ENCODE measurements around the gene SVEP1.

SVEP1 gene

DNA sequence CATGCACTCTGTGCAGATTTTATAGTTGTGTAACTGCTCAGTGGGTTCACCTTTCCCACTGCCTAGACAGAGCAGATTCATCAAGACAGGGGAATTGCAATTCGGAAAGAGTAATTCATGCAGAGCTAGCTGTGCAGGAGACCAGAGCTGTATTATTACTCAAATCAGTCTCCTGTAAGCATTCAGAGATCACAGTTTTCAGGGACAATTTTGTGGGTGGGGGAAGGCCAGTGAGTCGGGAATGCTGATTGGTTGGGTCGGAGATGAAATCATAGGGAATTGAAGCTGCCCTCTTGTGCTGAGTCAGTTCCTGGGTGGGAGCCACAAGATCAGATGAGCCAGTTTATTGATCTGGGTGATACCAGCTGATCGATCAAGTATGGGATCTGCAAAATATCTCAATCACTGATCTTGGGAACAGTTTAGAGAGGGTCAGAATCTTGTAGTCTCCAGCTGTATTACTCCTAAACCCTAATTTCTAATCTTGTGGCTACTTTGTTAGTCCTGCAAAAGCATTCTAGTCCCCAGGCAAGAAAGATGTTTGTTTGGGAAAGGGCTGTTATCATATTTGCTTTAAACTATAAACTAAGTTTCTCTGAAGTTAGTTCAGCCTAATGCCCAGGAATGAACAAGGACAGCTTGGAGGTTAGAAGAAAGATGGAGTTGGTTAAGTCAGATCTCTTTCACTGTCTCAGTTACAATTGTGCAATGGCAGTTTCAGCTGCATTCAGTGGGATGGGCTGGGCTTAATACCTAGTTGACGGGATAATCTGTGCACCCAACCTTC, 12.7 kb upstream of the SVEP1 start:
- Mint-ChIP-seq H3K9me3 (no peaks in the 10 kb centered on the region), H3K4me3 (no peak overlapping the region), H3K4me1 (ENCODE audit: low read depth) (no peaks in the 10 kb centered on the region), H3K36me3 (ENCODE audit: low read depth) (no peaks in the 10 kb centered on the region), H3K27ac (no peak overlapping the region), H3K27me3 (ENCODE audit: low read depth) (no peaks in the 10 kb centered on the region)
- DNase-seq (ENCODE audit: low spot score) = no peak

GRCh38 chr9:110591526-110591925, 12.0 kb upstream of the SVEP1 start:
- H3K9me3 Mint-ChIP-seq = no peaks in the 10 kb centered on the region
- no peaks in the 10 kb centered on the region for H3K27me3 Mint-ChIP-seq (ENCODE audit: low read depth)
- H3K36me3 Mint-ChIP-seq (ENCODE audit: low read depth) = no peaks in the 10 kb centered on the region
- H3K4me1 Mint-ChIP-seq (ENCODE audit: low read depth) = no peaks in the 10 kb centered on the region
- no peak overlapping the region for H3K4me3 Mint-ChIP-seq
- H3K27ac Mint-ChIP-seq = no peak overlapping the region
- no peak for DNase-seq (ENCODE audit: low spot score)

- H3K36me3 Mint-ChIP-seq (ENCODE audit: low read depth) = no peaks in the 10 kb centered on the region
- H3K4me3 Mint-ChIP-seq = no peak overlapping the region
- no peaks in the 10 kb centered on the region for H3K4me1 Mint-ChIP-seq (ENCODE audit: low read depth)
- H3K27ac Mint-ChIP-seq = no peak overlapping the region
- DNase-seq (ENCODE audit: low spot score) = no peak
- no peaks in the 10 kb centered on the region for H3K9me3 Mint-ChIP-seq
- no peaks in the 10 kb centered on the region for H3K27me3 Mint-ChIP-seq (ENCODE audit: low read depth)
Measured at GRCh38 chr9:110590816-110591215, 11.3 kb upstream of the SVEP1 start.

DNA sequence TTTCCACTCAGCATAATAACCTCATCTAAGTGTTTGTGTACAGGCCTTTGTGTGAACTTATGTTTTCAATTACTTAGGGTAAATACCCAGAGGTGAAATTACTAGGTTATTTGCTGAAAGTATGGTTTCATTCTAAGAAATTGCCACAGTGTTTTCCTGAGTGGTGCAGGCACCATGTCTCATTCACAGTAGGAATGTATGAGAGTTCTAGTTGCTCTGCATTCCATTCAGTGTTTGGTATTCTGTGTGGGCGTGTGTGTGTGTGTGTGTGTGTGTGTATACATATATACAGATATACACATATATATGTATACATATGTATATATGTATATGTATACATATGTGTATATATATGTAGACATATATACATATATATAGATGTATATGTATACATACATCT, 8.8 kb upstream of the SVEP1 start:
- DNase-seq (ENCODE audit: low spot score) = no peak
- no peaks in the 10 kb centered on the region for H3K36me3 Mint-ChIP-seq (ENCODE audit: low read depth)
- no peak overlapping the region for H3K4me3 Mint-ChIP-seq
- no peak overlapping the region for H3K27ac Mint-ChIP-seq
- H3K27me3 Mint-ChIP-seq (ENCODE audit: low read depth) = no peaks in the 10 kb centered on the region
- no peaks in the 10 kb centered on the region for H3K9me3 Mint-ChIP-seq
- H3K4me1 Mint-ChIP-seq (ENCODE audit: low read depth) = no peaks in the 10 kb centered on the region

DNA sequence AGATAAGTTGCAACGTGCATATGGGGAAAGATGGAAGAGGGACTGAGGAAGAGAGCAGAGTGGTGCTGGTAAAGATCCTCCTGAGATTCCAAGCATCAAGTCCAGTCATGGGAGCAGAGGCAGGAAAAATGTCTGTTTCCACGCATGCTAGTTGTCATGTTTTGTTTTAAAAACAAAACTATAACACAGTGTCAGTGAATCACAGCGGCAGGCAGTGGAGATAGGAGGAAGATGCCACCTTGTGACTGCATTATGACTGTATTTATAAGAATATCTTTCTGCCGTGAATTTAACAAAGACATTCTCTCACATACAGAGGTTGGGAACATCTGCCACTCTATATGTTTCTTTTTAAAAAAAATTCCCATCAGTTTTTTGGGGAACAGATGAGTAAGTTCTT, 3.7 kb upstream of the SVEP1 start:
- Mint-ChIP-seq H3K36me3 (ENCODE audit: low read depth) (no peaks in the 10 kb centered on the region), H3K27ac (no peak overlapping the region), H3K4me1 (ENCODE audit: low read depth) (peaks cover 2% of the 10 kb centered on the region), H3K9me3 (no peaks in the 10 kb centered on the region), H3K27me3 (ENCODE audit: low read depth) (peaks cover 26% of the 10 kb centered on the region), H3K4me3 (no peak overlapping the region)
- no peak for DNase-seq (ENCODE audit: low spot score)

DNA sequence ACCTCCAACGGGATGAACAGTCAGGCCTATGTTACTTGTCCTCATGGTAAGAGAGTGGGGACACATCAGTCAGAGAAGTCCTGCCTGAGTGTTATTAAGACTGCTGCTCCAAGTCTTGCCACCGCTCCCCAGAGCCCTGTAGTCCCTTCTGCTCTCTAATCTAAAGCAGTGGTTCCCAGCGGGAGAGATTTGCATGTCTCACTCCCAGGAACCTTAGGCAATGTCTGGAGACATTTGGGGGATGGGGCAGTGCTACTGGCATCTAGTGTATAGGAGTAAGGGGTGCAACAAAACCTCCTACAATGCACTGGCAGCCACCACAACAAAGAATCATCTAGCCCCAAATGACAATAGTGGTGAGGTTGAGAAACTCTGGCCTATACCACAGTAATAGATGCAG, 2.6 kb upstream of the SVEP1 start:
- Mint-ChIP-seq H3K27me3 (ENCODE audit: low read depth) (peaks cover 37% of the 10 kb centered on the region), H3K9me3 (no peaks in the 10 kb centered on the region), H3K36me3 (ENCODE audit: low read depth) (no peaks in the 10 kb centered on the region), H3K27ac (no peak overlapping the region), H3K4me3 (no peak overlapping the region), H3K4me1 (ENCODE audit: low read depth) (peaks cover 2% of the 10 kb centered on the region)
- no peak for DNase-seq (ENCODE audit: low spot score)

GRCh38 chr9:110580850-110581249, 1.3 kb upstream of the SVEP1 start:
- Mint-ChIP-seq H3K27me3 (ENCODE audit: low read depth) (peaks cover 38% of the 10 kb centered on the region), H3K36me3 (ENCODE audit: low read depth) (no peaks in the 10 kb centered on the region), H3K4me1 (ENCODE audit: low read depth) (peaks cover 2% of the 10 kb centered on the region), H3K9me3 (no peaks in the 10 kb centered on the region), H3K4me3 (no peak overlapping the region), H3K27ac (no peak overlapping the region)
- no peak for DNase-seq (ENCODE audit: low spot score)

DNA sequence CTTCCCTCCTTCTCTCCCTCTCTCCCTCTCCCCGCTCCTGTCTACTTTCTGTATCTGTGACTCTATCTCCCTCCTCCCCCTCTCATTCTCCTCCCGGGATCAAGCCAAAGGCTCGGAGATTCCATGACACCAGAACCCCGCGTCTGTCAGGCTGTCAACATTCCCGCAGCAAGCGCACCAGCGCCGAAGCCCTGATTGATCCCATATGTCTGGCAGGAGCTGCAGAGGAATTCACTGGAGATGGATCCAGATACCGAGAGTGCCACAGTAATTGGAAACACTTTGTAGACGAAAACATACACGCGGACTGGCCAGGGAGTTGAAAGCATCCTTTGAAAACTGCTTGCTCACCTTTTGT, 300 bp upstream of the SVEP1 start:
- H3K36me3 Mint-ChIP-seq (ENCODE audit: low read depth) = no peaks in the 10 kb centered on the region
- no peak overlapping the region for H3K4me3 Mint-ChIP-seq
- peaks cover 2% of the 10 kb centered on the region for H3K4me1 Mint-ChIP-seq (ENCODE audit: low read depth)
- H3K27ac Mint-ChIP-seq = no peak overlapping the region
- H3K9me3 Mint-ChIP-seq = no peaks in the 10 kb centered on the region
- DNase-seq (ENCODE audit: low spot score) = no peak
- H3K27me3 Mint-ChIP-seq (ENCODE audit: low read depth) = peaks cover 38% of the 10 kb centered on the region

DNA sequence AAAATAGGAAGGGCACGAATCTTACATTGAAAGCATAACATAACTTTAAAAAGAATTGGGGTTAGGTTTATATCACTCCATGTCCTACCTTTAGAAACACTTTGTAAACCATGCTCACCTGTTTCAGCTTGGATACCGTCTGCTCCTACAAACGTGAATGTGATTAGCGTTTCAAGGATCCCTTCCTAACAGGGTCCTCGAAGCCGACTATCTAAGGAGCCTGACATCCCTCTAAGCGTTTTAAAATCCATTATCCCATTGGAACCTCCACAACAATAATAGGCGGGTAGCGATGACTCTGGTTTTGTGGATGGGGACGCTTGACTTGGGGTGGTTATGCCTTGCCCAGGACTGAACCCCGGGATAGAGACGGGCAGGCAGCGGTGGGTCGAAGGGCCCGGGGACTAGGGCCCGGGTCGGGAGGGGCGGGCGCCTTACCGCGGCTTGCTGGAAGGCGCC, 937 bp downstream of the SVEP1 start:
- peaks cover 2% of the 10 kb centered on the region for H3K4me1 Mint-ChIP-seq (ENCODE audit: low read depth)
- H3K27me3 Mint-ChIP-seq (ENCODE audit: low read depth) = peaks cover 38% of the 10 kb centered on the region
- H3K36me3 Mint-ChIP-seq (ENCODE audit: low read depth) = no peaks in the 10 kb centered on the region
- H3K9me3 Mint-ChIP-seq = no peaks in the 10 kb centered on the region
- H3K27ac Mint-ChIP-seq = no peak overlapping the region
- no peak for DNase-seq (ENCODE audit: low spot score)
- no peak overlapping the region for H3K4me3 Mint-ChIP-seq

DNA sequence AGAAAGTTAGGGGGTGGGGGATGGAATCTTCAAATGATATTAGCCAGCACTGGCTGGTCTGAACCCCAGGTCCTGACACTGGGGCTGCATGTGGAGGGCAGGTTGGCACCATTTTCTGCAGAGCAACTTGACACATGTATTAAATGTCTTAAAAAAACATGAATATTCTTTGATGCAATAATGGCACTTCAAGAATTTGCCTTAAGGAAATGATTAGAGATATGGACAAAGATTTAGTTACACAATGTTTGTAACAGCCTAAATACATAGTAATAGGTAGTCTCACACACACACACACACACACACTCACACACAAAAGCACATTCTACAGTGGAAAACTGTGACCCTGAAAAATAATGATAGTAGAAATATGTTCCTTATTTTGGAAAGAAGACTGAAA, 3.6 kb downstream of the SVEP1 start:
- Mint-ChIP-seq H3K27me3 (ENCODE audit: low read depth) (peaks cover 34% of the 10 kb centered on the region), H3K27ac (no peak overlapping the region), H3K4me1 (ENCODE audit: low read depth) (peaks cover 2% of the 10 kb centered on the region), H3K4me3 (no peak overlapping the region), H3K36me3 (ENCODE audit: low read depth) (no peaks in the 10 kb centered on the region), H3K9me3 (no peaks in the 10 kb centered on the region)
- no peak for DNase-seq (ENCODE audit: low spot score)

DNA sequence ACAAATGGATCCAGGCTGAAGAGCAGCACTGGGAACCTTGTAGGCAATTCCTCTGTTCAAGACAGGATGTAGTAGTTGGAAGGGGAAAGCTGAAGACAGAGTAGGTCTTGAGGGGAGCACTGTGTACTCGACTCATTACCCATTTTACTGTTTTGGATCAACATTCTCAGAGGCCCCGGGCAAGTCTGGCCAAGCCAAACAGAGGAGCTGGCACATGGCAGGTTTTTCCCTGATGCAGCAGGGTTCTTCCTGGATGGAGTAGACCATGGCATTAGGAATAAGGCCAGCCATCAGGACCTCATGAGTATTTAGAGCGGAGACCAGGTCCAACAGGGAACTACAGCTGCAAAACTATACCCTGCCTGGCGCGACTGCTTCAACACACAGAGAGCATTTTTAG, 4.4 kb downstream of the SVEP1 start:
- no peak overlapping the region for H3K27ac Mint-ChIP-seq
- no peak for DNase-seq (ENCODE audit: low spot score)
- no peaks in the 10 kb centered on the region for H3K9me3 Mint-ChIP-seq
- no peak overlapping the region for H3K4me3 Mint-ChIP-seq
- H3K4me1 Mint-ChIP-seq (ENCODE audit: low read depth) = peaks cover 2% of the 10 kb centered on the region
- no peaks in the 10 kb centered on the region for H3K36me3 Mint-ChIP-seq (ENCODE audit: low read depth)
- H3K27me3 Mint-ChIP-seq (ENCODE audit: low read depth) = peaks cover 27% of the 10 kb centered on the region

- H3K27me3 Mint-ChIP-seq (ENCODE audit: low read depth) = peaks cover 13% of the 10 kb centered on the region
- no peaks in the 10 kb centered on the region for H3K9me3 Mint-ChIP-seq
- no peak for DNase-seq (ENCODE audit: low spot score)
- no peaks in the 10 kb centered on the region for H3K36me3 Mint-ChIP-seq (ENCODE audit: low read depth)
- H3K4me3 Mint-ChIP-seq = no peak overlapping the region
- no peaks in the 10 kb centered on the region for H3K4me1 Mint-ChIP-seq (ENCODE audit: low read depth)
- no peak overlapping the region for H3K27ac Mint-ChIP-seq
Measured at GRCh38 chr9:110573305-110573704, 6.2 kb downstream of the SVEP1 start.

GRCh38 chr9:110571801-110572483, 7.6 kb downstream of the SVEP1 start:
- Mint-ChIP-seq H3K4me3 (no peak overlapping the region), H3K27me3 (ENCODE audit: low read depth) (no peaks in the 10 kb centered on the region), H3K9me3 (no peaks in the 10 kb centered on the region), H3K27ac (no peak overlapping the region), H3K36me3 (ENCODE audit: low read depth) (no peaks in the 10 kb centered on the region), H3K4me1 (ENCODE audit: low read depth) (no peaks in the 10 kb centered on the region)
- DNase-seq (ENCODE audit: low spot score) = no peak

DNA sequence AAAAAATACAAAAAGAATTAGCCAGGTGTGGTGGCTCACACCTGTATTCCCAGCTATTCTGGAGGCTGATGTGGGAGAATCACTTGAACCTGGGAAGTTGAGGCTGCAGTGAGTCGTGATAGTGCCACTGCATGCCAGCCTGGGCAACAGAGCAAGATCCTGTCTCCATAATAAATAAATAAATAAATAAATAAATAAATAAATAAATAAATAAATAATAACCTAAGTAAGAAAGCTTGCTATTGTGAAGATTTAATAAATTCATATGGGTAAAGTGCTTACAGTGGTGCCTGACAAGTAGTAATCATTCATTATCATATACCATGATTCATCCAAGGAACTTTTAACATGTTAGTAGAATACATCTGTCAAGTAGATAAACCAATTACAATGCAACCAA, 13.4 kb downstream of the SVEP1 start:
- Mint-ChIP-seq H3K4me3 (no peak overlapping the region), H3K27ac (no peak overlapping the region), H3K36me3 (ENCODE audit: low read depth) (no peaks in the 10 kb centered on the region), H3K9me3 (no peaks in the 10 kb centered on the region), H3K4me1 (ENCODE audit: low read depth) (no peaks in the 10 kb centered on the region), H3K27me3 (ENCODE audit: low read depth) (no peaks in the 10 kb centered on the region)
- DNase-seq (ENCODE audit: low spot score) = no peak

DNA sequence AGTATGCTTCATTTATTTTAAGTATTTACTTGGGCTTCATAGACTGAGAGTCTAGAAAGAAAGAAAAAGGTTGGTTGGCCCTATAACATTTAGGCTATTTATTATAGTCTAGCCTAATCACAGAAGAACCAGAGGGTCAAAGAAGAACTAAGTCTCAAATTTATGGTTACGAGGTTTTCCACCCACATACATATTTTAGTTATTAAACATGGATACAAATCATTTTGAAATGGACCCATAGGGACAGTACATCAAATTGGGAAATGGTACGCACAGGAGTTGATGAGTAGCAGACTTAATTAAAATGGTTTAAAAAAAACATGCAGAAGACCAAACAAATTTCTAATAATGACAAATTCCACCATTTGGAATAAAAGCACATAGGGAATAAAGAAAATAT, 17.7 kb downstream of the SVEP1 start:
- H3K27me3 Mint-ChIP-seq (ENCODE audit: low read depth) = peaks cover 2% of the 10 kb centered on the region

More for the DNA sequence above, 17.7 kb downstream of the SVEP1 start:
- H3K9me3 Mint-ChIP-seq = no peaks in the 10 kb centered on the region
- DNase-seq (ENCODE audit: low spot score) = no peak
- H3K4me1 Mint-ChIP-seq (ENCODE audit: low read depth) = no peaks in the 10 kb centered on the region
- H3K27ac Mint-ChIP-seq = no peak overlapping the region
- no peak overlapping the region for H3K4me3 Mint-ChIP-seq
- no peaks in the 10 kb centered on the region for H3K36me3 Mint-ChIP-seq (ENCODE audit: low read depth)

All from T-helper 2 cell treated with Interferon-gamma antibody and Interleukin-4, amounts not matched to agents 5 μg/mL and 100 μg/mL, for 36 hours (primary cell).